Activated CD4-positive, alpha-beta T cell treated with anti-CD3 and anti-CD28 coated beads, Interleukin-2, amount 50 U/mL, for 4 hours (primary cell): ENCODE measurements around the gene TATDN2.
A peak's percentile ranks its signal among the peaks of the same experiment; 100 is the strongest.
"Not testable (repeated sequence)": the region's sequence is repeated elsewhere in the genome, so short reads cannot be mapped to it uniquely, and the experiment has no call there.

Experiments used
- DNase-seq, 2 experiments: peaks; one replicate each; pipeline ENCODE4 v3.0.0-alpha.2; 2020

TATDN2 gene

GRCh38 chr3:10269443-10269842 is 21.2 kb downstream of the TATDN2 start:
- DNase-seq, result no peak

DNA sequence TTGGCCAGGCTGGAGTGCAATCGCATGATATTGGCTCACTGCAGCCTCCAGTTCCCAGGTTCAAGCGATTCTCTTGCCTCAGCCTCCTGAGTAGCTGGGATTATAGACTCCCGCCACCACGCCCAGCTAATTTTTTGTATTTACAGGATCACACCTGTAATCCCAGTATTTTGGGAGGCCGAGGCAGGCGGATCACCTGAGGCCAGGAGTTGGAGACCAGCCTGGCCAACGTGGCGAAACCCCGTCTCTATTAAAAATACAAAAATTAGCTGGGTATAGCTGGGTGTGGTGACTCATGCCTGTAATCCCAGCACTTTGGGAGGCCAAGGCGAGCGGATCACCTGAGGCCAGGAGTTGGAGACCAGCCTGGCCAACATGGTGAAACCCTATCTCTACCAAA is 24.2 kb downstream of the TATDN2 start:
- DNase-seq, result not testable (repeated sequence)

- DNase-seq, result no peak
Measured at GRCh38 chr3:10272977-10273376, 24.7 kb downstream of the TATDN2 start.

DNA sequence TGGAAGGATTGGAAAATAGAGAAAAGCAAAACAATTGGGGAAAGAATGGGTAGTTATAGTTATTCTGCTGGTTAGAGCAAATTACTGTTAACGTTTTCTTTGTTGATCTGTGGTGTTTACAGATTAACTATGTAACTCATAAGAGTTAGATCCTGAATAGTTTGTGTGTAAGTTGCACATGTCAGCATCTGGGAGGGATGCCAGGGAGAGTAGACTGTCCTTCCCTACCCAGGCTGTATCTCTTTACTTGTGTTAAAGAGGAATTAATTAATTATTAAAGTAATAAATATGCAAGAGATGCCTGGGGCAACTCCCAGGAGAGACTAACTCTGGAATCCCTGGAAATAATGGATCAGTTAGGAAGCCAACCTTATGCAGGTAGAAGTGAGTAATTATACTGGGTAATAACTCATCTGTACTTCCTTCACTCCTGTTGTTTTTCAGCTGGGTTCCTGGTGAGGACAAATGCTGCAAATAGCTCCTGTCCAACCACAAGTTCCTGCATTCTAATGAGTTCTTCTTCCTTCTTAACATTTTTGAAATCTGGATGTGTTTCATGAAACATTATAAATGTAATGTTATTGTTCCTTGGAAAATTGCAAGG is 25.5 kb downstream of the TATDN2 start:
- DNase-seq, result no peak

DNA sequence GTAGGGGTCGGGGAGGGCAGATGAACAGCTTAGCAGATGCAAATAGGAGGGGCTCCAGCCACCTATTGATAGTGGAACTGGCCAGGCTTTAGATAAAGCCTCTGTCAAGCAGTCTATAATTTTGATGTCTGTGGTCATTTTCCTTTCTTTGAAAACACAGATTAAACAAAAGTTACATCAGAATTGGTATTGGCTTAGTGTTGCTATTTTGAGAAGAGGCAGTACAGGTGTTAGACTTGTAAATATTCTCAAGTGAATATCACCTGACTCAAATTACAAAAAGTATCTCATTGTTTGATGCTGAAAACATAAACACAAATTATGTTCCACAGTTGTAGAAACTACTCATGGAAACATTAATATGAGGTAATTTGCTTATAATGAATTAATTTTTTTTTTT is 26.3 kb downstream of the TATDN2 start:
- DNase-seq, result no peak

GRCh38 chr3:10277115-10277625 is 28.9 kb downstream of the TATDN2 start:
- no peak for DNase-seq

GRCh38 chr3:10278501-10278900 is 30.2 kb downstream of the TATDN2 start:
- DNase-seq, result no peak

GRCh38 chr3:10279384-10280176 is 31.3 kb downstream of the TATDN2 start:
- no peak for DNase-seq

DNA sequence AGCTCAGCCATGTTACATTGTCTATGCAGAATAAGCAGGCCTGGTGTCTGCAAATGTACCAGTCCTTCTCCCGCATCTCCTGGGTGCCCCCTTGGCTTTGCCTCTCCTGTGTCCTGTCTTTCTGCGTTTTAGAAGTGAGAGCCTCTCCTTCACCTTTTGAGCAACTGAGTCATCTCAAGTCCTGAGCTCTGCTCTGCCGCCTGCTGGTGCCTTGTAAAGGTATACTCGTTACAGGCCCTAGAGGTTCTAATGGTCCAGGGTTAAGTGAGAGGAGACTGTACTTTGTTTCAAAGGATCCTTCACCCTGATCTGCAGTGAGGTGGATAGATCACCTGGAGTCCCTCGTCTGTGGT is 31.9 kb downstream of the TATDN2 start:
- no peak for DNase-seq

GRCh38 chr3:10280571-10280970 is 32.3 kb downstream of the TATDN2 start:
- DNase-seq, result no peak

DNA sequence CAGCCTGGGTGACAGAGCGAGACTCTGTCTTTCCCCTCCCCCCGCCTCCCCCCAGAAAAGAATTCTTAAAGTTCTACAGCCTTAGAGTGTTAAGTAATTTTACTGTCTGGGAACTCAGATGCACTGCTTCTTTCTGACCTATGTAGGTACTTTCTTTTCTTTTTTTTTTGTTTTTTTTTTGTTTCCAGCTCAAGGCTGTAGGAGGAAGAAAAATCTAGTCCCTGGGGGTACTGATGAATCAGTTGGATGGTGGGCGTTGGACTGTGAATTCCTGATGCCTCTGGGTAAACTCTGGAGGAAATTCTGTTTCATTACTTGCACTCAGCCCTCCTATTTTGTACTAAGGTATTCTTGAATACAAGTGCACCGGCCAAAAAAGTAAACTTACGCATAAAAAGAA is 33.7 kb downstream of the TATDN2 start:
- DNase-seq, result no peak

DNA sequence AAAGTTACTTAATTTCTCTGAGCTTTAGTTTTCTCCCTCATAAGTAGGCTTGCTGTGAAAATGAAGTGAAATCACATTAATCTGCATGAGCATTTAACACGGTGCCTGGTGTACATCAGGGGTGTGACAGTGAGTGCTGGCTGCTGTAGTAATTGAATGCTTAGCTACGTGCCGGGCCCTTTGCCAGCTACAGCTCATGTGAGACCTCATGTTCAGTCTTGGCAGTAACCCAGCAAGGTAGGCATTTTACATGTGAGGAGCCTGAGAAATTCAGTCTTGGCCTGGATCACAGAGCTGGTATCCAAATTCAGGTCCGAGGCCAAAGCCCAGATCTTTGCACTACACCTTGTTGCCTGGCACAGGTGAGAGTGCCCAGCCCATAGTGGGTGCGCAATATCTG is 35.4 kb downstream of the TATDN2 start:
- no peak for DNase-seq

GRCh38 chr3:10284496-10284895 is 36.2 kb downstream of the TATDN2 start:
- DNase-seq, result peak; percentile 31 to 48

DNA sequence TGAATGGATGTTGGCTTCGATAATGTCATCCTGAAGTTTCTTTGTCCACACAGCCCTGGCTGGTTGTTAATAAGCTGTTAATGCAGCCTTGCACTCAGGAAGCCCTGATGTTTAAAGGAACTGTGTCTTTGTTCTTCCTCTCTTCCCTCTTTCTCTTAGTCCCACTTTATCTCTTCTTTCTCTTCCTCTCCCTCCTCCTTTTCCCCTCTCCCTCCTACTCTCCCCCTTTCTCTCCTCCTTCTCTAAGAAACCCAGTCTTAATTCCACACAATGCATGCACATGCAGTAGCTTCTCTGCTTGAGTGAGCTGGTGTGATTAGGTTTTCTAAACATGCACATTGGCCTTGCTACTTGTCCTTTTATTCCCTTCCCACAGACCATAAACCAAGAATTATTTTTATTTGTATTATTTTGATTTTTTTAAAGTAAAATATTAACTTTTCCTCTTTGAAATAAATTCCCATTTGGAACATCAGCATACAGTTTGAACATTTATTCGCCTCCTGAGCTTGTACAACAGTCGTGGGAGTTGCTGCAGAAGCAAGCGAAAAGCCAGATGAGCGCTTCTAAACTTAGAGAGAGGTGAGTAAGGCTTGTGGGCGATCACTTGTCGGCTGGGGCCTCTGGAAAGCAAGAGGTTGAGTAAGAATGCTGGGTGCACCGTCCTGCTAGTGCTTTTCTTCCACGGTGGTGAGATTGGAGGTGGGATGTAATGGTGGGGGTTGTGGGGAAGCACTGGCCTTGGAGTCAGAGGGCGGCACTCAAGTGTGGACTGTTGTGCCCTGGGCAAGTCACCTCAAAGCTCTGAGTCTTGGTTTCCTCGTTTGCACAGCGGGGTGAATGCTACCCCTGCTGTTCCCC is 37.2 kb downstream of the TATDN2 start:
- no peak for DNase-seq

DNA sequence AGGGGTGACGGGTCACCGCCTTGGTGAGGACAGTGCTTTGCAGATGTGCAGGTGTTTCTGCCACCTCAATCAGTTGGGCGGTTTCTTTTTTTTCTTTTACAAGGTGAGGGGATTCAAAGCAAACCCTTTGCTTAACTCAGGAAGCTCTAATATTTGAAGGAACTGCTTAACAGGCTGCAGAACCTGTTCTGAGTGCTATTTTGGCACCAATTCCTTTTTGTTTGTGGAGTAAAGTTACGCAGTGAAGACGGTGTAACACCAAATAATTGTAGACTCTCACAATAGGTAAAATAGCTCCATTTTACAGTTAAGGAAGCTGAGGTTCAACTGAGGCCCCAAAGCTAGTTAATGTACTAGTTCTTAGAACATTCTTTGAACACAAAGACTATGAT is 37.9 kb downstream of the TATDN2 start:
- DNase-seq, result no peak

DNA sequence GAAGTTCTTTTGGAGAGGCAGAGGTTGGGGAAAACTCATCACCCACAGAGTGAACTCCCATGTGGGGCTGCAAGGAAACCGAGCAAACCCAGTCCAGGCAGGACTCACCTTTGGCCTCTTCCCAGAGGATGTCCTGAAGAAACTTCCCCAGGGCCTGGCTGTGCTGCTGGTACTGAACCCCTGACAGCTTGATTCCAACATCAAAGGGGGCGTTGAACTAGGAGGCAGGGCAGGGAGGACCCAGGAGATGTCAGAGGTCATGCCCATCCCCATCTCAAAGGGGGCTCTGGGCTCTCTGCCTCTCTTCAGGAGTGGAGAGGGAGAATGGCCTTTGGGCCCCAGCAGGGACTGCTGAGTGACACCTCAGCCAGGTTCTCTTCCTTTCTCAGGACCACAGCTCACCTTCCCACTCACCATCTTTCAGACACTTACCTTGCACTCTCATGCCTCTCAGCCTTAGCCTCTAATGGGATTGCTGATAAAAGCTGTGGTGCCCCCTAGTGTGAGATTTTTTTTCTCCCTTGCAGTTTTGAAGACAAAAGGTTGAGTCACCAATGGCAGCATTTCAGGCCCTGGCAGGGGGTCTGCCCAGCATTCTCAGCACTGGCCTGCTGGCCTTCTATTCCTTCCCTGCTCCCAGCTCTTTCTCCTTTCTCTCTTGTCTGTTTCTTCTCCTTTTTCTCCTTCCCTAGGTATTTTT is 38.5 kb downstream of the TATDN2 start:
- DNase-seq, result no peak

- no peak for DNase-seq
Measured at GRCh38 chr3:10287936-10288574, 39.8 kb downstream of the TATDN2 start.

GRCh38 chr3:10288575-10288960 is 40.3 kb downstream of the TATDN2 start:
- DNase-seq, result no peak

GRCh38 chr3:10289077-10289476 is 40.8 kb downstream of the TATDN2 start:
- no peak for DNase-seq

GRCh38 chr3:10289787-10290355 is 41.6 kb downstream of the TATDN2 start:
- DNase-seq, result no peak

- DNase-seq, result no peak
Measured at GRCh38 chr3:10290481-10291176, 42.4 kb downstream of the TATDN2 start.

DNA sequence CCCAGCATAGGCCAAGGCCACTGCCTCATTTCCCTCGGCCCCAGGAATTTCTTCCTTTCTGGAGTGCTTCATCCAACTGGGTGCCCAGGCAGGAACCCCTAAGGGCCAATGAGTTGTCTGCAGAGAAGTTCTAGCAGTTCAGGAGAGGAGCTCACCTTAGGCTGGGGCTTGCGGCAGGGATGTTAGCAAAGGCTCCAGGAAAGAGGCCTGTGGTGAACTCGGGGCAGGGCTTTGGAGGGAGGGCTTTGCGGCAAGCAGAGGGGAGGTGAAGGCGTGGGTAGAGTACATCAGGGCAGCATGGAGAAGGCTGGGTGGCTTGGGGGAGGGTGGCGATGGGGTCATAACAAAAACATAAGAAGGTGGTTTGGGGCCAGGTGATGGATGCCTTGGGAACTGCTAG is 43.4 kb downstream of the TATDN2 start:
- no peak for DNase-seq
